ENCODE results near the gene SLC26A6.

DNA sequence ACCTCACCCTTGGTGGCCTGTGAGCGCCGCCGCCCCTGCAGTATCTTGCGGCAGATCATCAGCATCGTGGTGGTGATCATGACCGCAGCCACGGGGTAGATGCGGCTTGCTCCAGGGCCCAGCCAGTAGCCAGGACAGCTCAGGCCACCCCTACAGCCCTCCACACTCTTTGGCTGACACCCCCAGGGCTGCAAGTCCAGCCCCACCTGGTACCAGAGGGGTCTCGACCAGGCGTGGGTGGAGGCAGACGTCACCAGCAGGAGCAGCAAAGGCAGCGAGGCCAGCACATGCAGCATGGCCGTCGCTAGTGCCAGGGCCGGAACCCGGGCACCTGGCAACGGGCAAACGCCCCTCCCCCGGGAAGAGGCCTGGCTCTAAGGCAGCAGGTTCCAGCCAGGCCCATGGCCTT lies 13.8 kb downstream of the SLC26A6 start, which contains the start of gene TMEM89:
- TF ChIP-seq EP300 (IDR thresholded peaks at IDR 0.05) (no peak), POLR2A (IDR thresholded peaks at IDR 0.05) (no peak)

Data from tibial nerve (tissue), 3 donors.